CD1c-positive myeloid dendritic cell (primary cell): ENCODE measurements around the gene SRP68.
"Not testable (repeated sequence)": the region's sequence is repeated elsewhere in the genome, so short reads cannot be mapped to it uniquely, and the experiment has no call there.

Experiments
- DNase-seq: peaks from one replicate; pipeline ENCODE4 v3.0.0-alpha.2; 2016; ENCODE audit errors: extremely low spot score

Gene SRP68

GRCh38 chr17:76089680-76090516 lies 17.6 kb upstream of the SRP68 start:
- DNase-seq = no peak

GRCh38 chr17:76088868-76089576 lies 16.7 kb upstream of the SRP68 start:
- DNase-seq = no peak

GRCh38 chr17:76088041-76088867 lies 15.9 kb upstream of the SRP68 start:
- no peak for DNase-seq

- DNase-seq = no peak
Observed at GRCh38 chr17:76087531-76087930, 15.2 kb upstream of the SRP68 start.

DNA sequence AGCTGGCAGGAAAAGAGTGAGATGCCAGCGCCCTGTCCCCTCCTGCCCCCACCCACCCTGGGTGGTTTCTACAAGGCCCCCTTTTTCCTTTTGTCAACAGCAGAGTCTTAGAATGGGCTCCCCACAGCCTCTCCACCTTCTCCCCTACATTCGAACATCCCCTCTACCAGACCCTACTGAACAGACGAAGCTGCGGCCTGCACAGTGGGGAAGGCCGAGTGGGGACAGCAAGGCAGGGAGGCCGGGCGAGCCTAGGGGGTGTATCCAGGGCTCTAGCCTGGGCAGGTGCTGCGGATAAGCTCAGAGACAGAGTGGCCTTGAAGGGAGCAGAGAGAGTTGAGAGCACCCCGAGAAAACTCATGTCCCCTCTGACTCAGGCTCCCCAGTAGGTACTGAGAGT lies 14.1 kb upstream of the SRP68 start:
- no peak for DNase-seq

DNA sequence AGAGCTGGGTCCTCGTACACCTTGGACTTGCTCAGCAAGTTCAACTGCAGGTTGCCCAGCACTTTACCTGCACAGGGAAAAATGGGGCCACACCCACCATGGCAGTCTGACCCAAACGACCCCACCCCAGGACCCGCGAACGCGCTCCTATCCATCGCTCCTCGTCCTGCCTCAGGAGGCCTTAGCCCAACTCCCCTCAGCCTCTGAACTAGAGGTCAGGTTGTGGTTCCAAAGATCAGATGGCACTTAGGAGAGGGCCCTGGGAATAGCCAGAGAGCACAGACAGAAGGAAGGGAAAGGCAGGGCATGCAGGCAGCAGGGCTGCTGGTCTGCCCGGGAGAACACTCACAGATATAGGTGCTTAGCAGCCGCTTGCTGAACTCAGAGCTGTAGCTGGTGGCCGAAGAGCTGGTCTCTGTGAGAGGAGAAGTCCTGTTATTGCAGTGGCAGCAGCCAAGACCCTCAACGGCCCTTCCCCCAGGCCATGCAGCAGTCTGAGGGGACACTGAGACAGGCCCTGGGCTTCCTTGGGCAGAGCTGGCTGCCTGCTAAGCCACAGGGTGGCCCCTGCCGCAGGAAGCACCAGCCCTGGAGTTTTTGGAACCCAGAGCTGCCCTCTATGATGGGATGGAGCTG lies 13.5 kb upstream of the SRP68 start:
- DNase-seq = no peak

GRCh38 chr17:76085066-76085730 lies 12.9 kb upstream of the SRP68 start:
- DNase-seq = no peak

DNA sequence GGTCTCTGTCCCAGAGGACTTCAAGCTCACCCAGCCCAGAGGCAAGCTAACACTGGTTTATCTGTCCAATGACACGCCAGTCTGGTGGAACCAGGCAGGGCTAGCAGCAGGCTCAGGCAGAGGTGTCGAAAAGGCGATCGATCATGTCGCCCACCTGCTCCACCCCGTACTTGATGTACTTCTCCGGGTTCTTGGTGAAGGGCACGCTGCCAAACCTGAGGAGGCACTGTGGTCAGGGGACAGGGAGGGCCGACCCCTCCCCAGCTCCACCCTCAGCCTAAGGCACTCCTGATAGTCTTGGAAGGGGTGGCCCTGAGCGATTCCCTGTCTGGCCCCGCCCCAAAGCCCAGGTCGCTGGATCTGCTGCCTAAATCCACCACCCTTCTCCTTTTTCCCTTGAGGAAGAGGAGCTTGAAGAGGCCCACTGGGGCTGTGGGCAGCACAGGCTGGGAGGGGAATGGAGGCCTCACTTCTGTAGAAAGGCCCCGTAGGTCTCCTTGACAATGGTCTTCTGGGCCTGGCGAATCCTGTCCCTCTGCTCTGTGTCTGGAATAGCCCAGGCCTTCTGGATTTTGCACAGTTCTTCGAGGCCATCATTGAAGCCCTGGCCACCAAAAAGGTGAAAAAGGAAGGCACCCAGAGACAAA lies 11.3 kb upstream of the SRP68 start:
- DNase-seq = no peak

DNA sequence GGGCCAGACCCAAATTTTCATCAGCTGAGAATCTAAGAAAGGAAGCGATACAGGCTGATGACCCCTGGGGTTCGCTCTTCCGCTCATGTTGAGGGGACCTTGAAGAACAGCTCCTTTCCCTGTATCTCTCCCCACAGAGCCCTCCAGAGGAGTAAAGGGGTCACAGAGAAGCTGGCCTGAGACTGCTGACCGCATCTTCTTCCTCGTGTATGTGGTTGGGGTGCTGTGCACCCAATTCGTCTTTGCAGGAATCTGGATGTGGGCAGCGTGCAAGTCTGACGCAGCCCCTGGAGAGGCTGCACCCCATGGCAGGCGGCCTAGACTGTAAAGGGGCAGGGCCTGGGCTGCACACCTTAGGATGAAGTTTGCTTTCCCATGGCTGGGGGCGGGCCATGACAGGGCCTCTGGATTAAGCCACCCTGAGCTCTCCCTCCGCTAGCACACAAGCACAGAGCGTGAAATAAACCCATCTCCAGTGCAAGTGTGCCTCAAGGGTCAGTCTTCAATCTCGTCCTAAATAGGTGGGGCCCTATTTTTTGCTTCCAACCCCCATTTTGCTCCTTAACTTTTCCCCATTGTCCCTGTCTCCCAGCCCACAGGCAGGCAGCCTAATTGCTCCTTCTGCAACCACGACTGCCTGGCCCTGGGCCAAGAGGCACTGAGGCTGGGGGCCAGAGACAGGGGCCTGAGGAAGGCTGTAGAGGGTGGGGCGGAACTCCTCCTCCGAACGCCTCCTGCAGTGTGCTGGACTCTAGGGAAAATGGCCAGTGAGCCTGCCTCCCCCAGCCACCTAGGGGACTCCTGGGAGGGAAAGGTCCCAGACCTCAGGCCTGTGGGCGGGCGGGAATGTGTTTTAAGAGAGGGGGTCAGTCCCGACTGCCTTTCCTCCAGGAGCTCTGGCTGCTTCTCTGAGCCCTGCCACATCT lies 10.3 kb upstream of the SRP68 start:
- no peak for DNase-seq

DNA sequence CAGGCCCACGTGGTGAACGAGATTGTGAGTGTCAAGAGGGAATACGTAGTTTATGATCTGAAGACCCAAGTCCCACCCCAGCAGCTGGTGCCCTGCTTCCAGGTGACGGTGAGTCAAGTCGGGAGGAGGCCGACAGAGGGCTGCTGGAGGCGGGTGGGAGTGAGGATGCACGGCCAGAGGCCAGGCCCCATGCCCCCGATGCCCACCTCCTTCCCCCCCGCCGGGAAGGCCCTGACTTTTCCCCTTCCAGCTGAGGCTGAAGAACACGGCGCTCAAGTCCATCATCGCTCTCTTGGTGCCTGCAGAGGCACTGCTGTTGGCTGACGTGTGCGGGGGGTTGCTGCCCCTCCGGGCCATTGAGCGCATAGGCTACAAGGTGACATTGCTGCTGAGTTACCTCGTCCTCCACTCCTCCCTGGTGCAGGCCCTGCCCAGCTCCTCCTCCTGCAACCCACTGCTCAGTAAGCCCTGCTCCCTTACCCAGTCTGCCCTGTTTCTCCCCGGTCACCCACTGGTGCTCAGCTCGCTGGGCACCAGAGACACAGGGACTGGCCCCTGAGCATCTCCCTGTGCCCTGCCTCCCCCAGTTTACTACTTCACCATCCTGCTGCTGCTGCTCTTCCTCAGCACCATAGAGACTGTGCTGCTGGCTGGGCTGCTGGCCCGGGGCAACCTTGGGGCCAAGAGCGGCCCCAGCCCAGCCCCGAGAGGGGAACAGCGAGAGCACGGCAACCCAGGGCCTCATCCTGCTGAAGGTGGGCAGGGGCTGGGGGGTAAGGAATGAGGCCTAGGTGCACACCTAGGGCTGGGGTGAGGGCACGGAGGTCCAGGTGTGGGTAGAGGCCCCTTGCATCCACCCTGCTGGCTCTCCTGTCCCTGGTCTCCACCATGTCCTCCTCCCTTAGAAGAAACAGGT lies 9.2 kb upstream of the SRP68 start:
- no peak for DNase-seq

GRCh38 chr17:76080768-76081287 lies 8.5 kb upstream of the SRP68 start:
- DNase-seq = no peak

DNA sequence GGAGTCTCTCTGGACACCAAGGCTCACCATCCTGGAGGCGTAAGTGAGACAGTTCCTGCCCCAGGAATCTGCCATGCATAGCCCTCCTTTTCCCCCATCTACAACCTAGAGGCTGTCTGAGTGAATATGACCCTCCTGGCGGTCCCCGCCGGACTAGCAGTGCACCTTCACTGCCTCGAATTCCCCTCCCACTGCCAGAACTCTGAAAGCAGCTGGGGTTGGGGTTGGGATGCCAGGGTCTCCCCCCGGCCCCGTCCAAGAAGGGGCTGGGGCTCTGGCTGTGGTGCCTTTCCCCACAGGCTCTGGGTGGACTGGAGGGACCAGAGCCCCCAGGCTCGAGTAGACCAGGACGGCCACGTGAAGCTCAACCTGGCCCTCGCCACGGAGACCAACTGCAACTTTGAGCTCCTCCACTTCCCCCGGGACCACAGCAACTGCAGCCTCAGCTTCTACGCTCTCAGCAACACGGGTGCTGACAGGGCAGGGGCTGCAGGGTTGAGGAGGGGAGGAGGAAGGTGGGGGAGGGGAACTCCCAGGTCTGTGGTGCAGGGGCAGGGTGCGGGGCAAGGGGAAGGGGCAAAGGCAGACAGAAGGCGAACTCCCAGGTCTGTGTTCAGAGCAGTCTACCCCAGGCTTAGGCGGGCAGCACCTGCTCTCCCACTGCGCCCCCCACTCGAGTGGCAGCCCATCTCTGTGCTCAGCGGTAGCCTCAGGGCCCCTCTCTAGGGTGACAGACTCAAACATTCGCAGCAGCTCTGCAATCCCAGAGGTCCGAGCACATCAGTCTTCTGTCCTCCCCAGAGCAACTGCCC lies 7.8 kb upstream of the SRP68 start:
- no peak for DNase-seq

- DNase-seq = no peak
Observed at GRCh38 chr17:76079535-76079955, 7.2 kb upstream of the SRP68 start.

- DNase-seq = no peak
Observed at GRCh38 chr17:76078860-76079534, 6.7 kb upstream of the SRP68 start, which contains the start of gene ZACN. ZACN (plus strand) TSS chr17:76079182; CDS start chr17:76079265, 83 bp downstream.

DNA sequence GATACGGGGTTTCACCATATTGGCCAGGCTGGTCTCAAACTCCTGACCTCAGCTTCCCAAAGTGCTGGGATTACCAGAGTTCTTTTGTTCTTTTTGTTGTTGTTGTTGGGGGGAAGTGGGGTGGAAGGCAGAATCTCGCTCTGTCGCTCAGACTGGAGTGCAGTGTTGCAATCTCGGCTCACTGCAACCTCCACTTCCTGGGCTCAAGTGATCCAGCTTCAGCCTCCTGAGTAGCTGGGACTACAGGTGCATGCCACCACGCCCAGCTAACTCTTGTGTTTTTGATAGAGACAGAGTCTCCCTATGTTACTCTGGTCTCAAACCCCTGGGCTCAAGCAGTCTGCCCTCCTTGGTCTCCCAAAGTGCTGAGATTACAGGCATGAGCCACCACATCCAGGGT lies 6.1 kb upstream of the SRP68 start:
- DNase-seq = not testable (repeated sequence)

GRCh38 chr17:76077584-76078110 lies 5.3 kb upstream of the SRP68 start:
- DNase-seq = no peak
